Fibroblast of lung (primary cell): Measurements from ENCODE around the gene PMF1. TPM values are rescaled to one million over a fixed set of nuclear protein-coding genes. Genes with fewer than 3 reads are reported as not detected.

Experiments used
- DNase-seq, 2 donors: peaks; one replicate each; pipeline versions ENCODE4 v3.0.0 to v3.0.0-alpha.2; 2010; ENCODE audit warnings: low read depth in 2 of 2
- H2AFZ ChIP-seq: 2 replicates; pipeline ENCODE4 v1.5.1; 2012; ENCODE audit warnings: low read length, control low read depth, inconsistent platforms
- H3K27ac ChIP-seq: 2 replicates; pipeline ENCODE4 v1.5.1; 2011; ENCODE audit warnings: low read length, control low read depth; ENCODE audit not compliant: insufficient read depth
- H3K27me3 ChIP-seq: 2 replicates; pipeline ENCODE4 v1.5.1; 2011; ENCODE audit warnings: mild to moderate bottlenecking, low read length; ENCODE audit not compliant: control insufficient read depth, insufficient read depth
- H3K36me3 ChIP-seq: 2 replicates; pipeline ENCODE4 v1.5.1; 2011; ENCODE audit warnings: low read length; ENCODE audit not compliant: control insufficient read depth, insufficient read depth
- H3K4me1 ChIP-seq: 2 replicates; pipeline ENCODE4 v1.5.1; 2011; ENCODE audit warnings: low read length; ENCODE audit not compliant: control insufficient read depth, insufficient read depth; ENCODE audit errors: extremely low read depth
- H3K4me2 ChIP-seq: 2 replicates; pipeline ENCODE4 v1.5.1; 2011; ENCODE audit warnings: low read length, control low read depth; ENCODE audit not compliant: insufficient read depth; ENCODE audit errors: extremely low read depth
- H3K4me3 ChIP-seq, 4 experiments: fragments of 200-600 bp in 1 of 4; sonication (generic) in 1 of 4; replicated peaks in 1 of 4; 2 replicates each; pipeline ENCODE4 v1.5.1; 2011 to 2016; ENCODE audit warnings: low read length in 4 of 4, low read depth in 3 of 4, mild to moderate bottlenecking in 3 of 4, control low read depth in 2 of 4, inconsistent platforms in 1 of 4, mixed read lengths in 1 of 4; ENCODE audit not compliant: insufficient read depth in 1 of 4; ENCODE audit errors: control extremely low read depth in 1 of 4
- H3K79me2 ChIP-seq: 2 replicates; pipeline ENCODE4 v1.5.1; 2012; ENCODE audit warnings: mild to moderate bottlenecking, low read length, inconsistent platforms; ENCODE audit not compliant: control insufficient read depth, insufficient read depth
- H3K9ac ChIP-seq: 2 replicates; pipeline ENCODE4 v1.5.1; 2011; ENCODE audit warnings: mild to moderate bottlenecking, low read length, control low read depth; ENCODE audit not compliant: insufficient read depth
- H3K9me3 ChIP-seq: 2 replicates; pipeline ENCODE4 v1.5.1; 2012; ENCODE audit warnings: low read depth, low read length; ENCODE audit not compliant: control insufficient read depth, insufficient read depth
- H4K20me1 ChIP-seq: 2 replicates; pipeline ENCODE4 v1.5.1; 2011; ENCODE audit warnings: low read length; ENCODE audit not compliant: control insufficient read depth, insufficient read depth; ENCODE audit errors: extremely low read depth
- CTCF ChIP-seq, 2 donors: IDR thresholded peaks in 1 of 2; conservative IDR thresholded peaks in 1 of 2; 1 replicate in 1 of 2; 2 replicates in 1 of 2; pipeline ENCODE4 v1.5.1; 2011 to 2012; ENCODE audit warnings: low read length in 2 of 2, control low read depth in 1 of 2, inconsistent platforms in 1 of 2, low read depth in 1 of 2, mild to moderate bottlenecking in 1 of 2
- EZH2 ChIP-seq: IDR thresholded peaks from 2 replicates; pipeline ENCODE4 v1.5.1; 2012; ENCODE audit warnings: low read length, control low read depth, mild to moderate bottlenecking; ENCODE audit errors: missing control alignments
- polyA plus RNA-seq, 2 donors: library from polyadenylated mRNA; depleted of rRNA in 1 of 2; stranded (reverse) in 1 of 2; unstranded in 1 of 2; fragments of >200 nt; gene quantifications; 2 replicates each; pipeline ENCODE4 v1.2.1, GENCODE V29; 2011 to 2012; ENCODE audit warnings: missing spikeins in 1 of 2
- total RNA-seq: library from RNA; depleted of rRNA; stranded (reverse); fragments of >200 nt; gene quantifications from 2 replicates; pipeline ENCODE4 v1.2.1, GENCODE V29; 2014

Gene PMF1
- total and polyA plus RNA-seq, 2 donors (not counting 1 experiment from before 2014, with no cell fraction given), result 24.1 to 46.8 TPM

DNA sequence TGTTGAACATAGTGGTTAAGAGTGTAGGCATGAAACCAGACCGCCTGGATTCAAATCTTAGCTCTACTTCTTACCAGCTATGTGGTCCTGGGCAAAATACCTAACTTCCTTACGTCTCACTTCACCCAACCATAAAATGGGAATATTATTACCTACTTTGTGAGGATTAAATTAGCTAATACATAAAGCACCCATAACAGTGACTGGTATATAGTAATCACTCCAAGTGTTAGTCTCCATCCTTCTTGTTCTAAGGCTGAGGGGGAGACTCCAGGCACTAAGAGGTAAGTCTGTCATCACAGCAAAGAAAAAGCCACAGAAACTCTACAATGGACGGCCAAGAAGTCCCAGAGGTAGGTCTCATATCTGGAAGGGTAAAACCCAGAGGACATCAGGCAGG lies 67.0 kb downstream of the PMF1 start:
- TF ChIP-seq EZH2, result no peak
- TF ChIP-seq CTCF (conservative IDR thresholded peaks at IDR 0.05 in 1 of 2, IDR thresholded peaks at IDR 0.05 in 1 of 2; ENCODE audit: low read depth in 1 of 2, low read length in 2 of 2), result no peak
- Histone ChIP-seq H3K36me3 (peaks cover 8% of the 10 kb centered on the region), H3K4me2 (no peak overlapping the region), H3K4me1 (peaks cover 5% of the 10 kb centered on the region), H3K9me3 (no peaks in the 10 kb centered on the region), H2AFZ (no peak overlapping the region), H3K27ac (no peak overlapping the region), H3K9ac (no peak overlapping the region), H4K20me1 (peaks cover 2% of the 10 kb centered on the region), H3K4me3 (no peak overlapping the region), H3K27me3 (no peaks in the 10 kb centered on the region), H3K79me2 (peaks cover 38% of the 10 kb centered on the region)
- no peak for DNase-seq

- Histone ChIP-seq H3K4me2 (peak overlapping the region; percentile 98), H3K4me1 (peaks cover 5% of the 10 kb centered on the region), H3K4me3 (peak overlapping the region; percentile 58 to 98 (median 91)), H3K9me3 (no peaks in the 10 kb centered on the region), H3K36me3 (peaks cover 15% of the 10 kb centered on the region), H4K20me1 (peaks cover 2% of the 10 kb centered on the region), H3K9ac (no peak overlapping the region), H2AFZ (no peak overlapping the region), H3K27ac (peak overlapping the region; percentile 68), H3K79me2 (peaks cover 38% of the 10 kb centered on the region), H3K27me3 (no peaks in the 10 kb centered on the region)
- no peak for TF ChIP-seq EZH2
- no peak for TF ChIP-seq CTCF (conservative IDR thresholded peaks at IDR 0.05 in 1 of 2, IDR thresholded peaks at IDR 0.05 in 1 of 2; ENCODE audit: low read depth in 1 of 2, low read length in 2 of 2)
- peak; percentile 31 to 57 for DNase-seq
Observed at GRCh38 chr1:156281281-156281680, 68.5 kb downstream of the PMF1 start.

- H3K27ac ChIP-seq, result peak overlapping the region; percentile 68
- no peaks in the 10 kb centered on the region for H3K27me3 ChIP-seq
- H3K36me3 ChIP-seq, result peaks cover 15% of the 10 kb centered on the region
- TF ChIP-seq CTCF (conservative IDR thresholded peaks at IDR 0.05 in 1 of 2, IDR thresholded peaks at IDR 0.05 in 1 of 2; ENCODE audit: low read depth in 1 of 2, low read length in 2 of 2), result no peak
- TF ChIP-seq EZH2, result no peak
- peak overlapping the region; percentile 87 for H3K9ac ChIP-seq
- peaks cover 5% of the 10 kb centered on the region for H3K4me1 ChIP-seq
- H3K4me2 ChIP-seq, result peak overlapping the region; percentile 98
- peaks cover 2% of the 10 kb centered on the region for H4K20me1 ChIP-seq
- no peaks in the 10 kb centered on the region for H3K9me3 ChIP-seq
- H3K4me3 ChIP-seq, result peak overlapping the region; percentile 58 to 98 (median 91)
- peaks cover 38% of the 10 kb centered on the region for H3K79me2 ChIP-seq
- DNase-seq, result peak in 1 of 2 donors; percentile 44
- peak overlapping the region; percentile 12 for H2AFZ ChIP-seq
Observed at GRCh38 chr1:156281693-156282478, 69.1 kb downstream of the PMF1 start.
